OCI-LY3 (cell line): Measurements from ENCODE around the gene OR8D2.

Experiments
- CTCF ChIP-seq: fragments of 200-600, 300-600 bp; sonication (generic); IDR thresholded peaks from 2 replicates; pipeline ENCODE4 v1.5.1; 2014; ENCODE audit warnings: antibody characterized with exemption, low read length, low read depth
- EZH2phosphoT487 ChIP-seq: fragments of 200-600 bp; shearing (Covaris generic); IDR thresholded peaks from 2 replicates; pipeline ENCODE4 v1.6.1; 2018; ENCODE audit warnings: antibody characterized with exemption, mixed run types, low read depth

- TF ChIP-seq CTCF (no peak), EZH2phosphoT487 (no peak)
Measured at GRCh38 chr11:124346311-124346955, 26.4 kb upstream of the OR8D2 start.
